ENCODE data around the gene ITGB3.

Gene ITGB3

GRCh38 chr17:47243737-47244598 lies 9.7 kb upstream of the ITGB3 start:
- TF ChIP-seq TCF12 (IDR thresholded peaks at IDR 0.05; ENCODE audit: low read depth) (no peak), TEAD4 (IDR thresholded peaks at IDR 0.05) (no peak), CREB1 (IDR thresholded peaks at IDR 0.05; ENCODE audit: low read depth) (no peak), TAF1 (IDR thresholded peaks at IDR 0.05; ENCODE audit: low read depth) (no peak), NFIC (IDR thresholded peaks at IDR 0.05) (no peak), REST (IDR thresholded peaks at IDR 0.05; ENCODE audit: low read depth) (no peak), EGR1 (IDR thresholded peaks at IDR 0.05) (no peak), RAD21 (IDR thresholded peaks at IDR 0.05; ENCODE audit: low read depth) (no peak), EP300 (IDR thresholded peaks at IDR 0.05; ENCODE audit: borderline replicate concordance) (no peak), CEBPB (IDR thresholded peaks at IDR 0.05) (no peak), ZBTB7A (IDR thresholded peaks at IDR 0.05; ENCODE audit: low read depth) (no peak), FOXM1 (IDR thresholded peaks at IDR 0.05; ENCODE audit: borderline replicate concordance, low read depth) (no peak), YY1 (IDR thresholded peaks at IDR 0.05; ENCODE audit: low read depth) (no peak)
- TF ChIP-seq, protein P1, sequence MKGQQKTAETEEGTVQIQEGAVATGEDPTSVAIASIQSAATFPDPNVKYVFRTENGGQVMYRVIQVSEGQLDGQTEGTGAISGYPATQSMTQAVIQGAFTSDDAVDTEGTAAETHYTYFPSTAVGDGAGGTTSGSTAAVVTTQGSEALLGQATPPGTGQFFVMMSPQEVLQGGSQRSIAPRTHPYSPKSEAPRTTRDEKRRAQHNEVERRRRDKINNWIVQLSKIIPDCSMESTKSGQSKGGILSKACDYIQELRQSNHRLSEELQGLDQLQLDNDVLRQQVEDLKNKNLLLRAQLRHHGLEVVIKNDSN (IDR thresholded peaks at IDR 0.05), result no peak
- TF ChIP-seq, protein P2, sequence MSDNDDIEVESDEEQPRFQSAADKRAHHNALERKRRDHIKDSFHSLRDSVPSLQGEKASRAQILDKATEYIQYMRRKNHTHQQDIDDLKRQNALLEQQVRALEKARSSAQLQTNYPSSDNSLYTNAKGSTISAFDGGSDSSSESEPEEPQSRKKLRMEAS (IDR thresholded peaks at IDR 0.05), result no peak

GRCh38 chr17:47244697-47245096 lies 8.9 kb upstream of the ITGB3 start:
- TF ChIP-seq FOXM1 (IDR thresholded peaks at IDR 0.05; ENCODE audit: borderline replicate concordance, low read depth) (no peak), CEBPB (IDR thresholded peaks at IDR 0.05) (no peak), TCF12 (IDR thresholded peaks at IDR 0.05; ENCODE audit: low read depth) (no peak), NFIC (IDR thresholded peaks at IDR 0.05) (no peak), TEAD4 (IDR thresholded peaks at IDR 0.05) (no peak), CREB1 (IDR thresholded peaks at IDR 0.05; ENCODE audit: low read depth) (no peak), EGR1 (IDR thresholded peaks at IDR 0.05) (no peak), EP300 (IDR thresholded peaks at IDR 0.05; ENCODE audit: borderline replicate concordance) (no peak), YY1 (IDR thresholded peaks at IDR 0.05; ENCODE audit: low read depth) (no peak), REST (IDR thresholded peaks at IDR 0.05; ENCODE audit: low read depth) (no peak), RAD21 (IDR thresholded peaks at IDR 0.05; ENCODE audit: low read depth) (no peak), TAF1 (IDR thresholded peaks at IDR 0.05; ENCODE audit: low read depth) (no peak), ZBTB7A (IDR thresholded peaks at IDR 0.05; ENCODE audit: low read depth) (no peak)
- TF ChIP-seq, protein P2 (IDR thresholded peaks at IDR 0.05), result no peak
- TF ChIP-seq, protein P1 (IDR thresholded peaks at IDR 0.05), result no peak

DNA sequence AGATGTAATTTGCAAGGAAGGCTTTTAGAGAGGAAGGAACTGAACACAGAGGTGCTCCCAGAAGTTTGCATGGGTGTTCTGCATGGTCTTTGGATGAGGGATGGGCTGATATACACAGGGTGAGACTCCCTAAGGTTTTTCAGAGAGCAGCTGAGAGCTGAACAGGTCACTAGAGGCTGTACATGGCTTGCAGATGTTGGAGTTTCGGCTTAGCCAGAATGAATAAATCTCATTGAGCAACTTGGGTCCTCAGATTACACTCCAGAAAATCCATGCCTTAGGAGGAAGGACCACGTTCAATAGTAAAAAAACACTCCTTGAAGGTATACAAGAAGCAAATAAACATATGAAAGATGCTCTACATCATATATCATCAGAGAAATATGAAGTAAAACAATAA lies 7.5 kb upstream of the ITGB3 start:
- TF ChIP-seq EGR1 (IDR thresholded peaks at IDR 0.05), result no peak
- no peak for TF ChIP-seq REST (IDR thresholded peaks at IDR 0.05; ENCODE audit: low read depth)
- TF ChIP-seq, protein P2 (IDR thresholded peaks at IDR 0.05), result no peak
- no peak for TF ChIP-seq CEBPB (IDR thresholded peaks at IDR 0.05)
- no peak for TF ChIP-seq ZBTB7A (IDR thresholded peaks at IDR 0.05; ENCODE audit: low read depth)

- TF ChIP-seq NFIC (IDR thresholded peaks at IDR 0.05) (no peak), REST (IDR thresholded peaks at IDR 0.05; ENCODE audit: low read depth) (no peak), CEBPB (IDR thresholded peaks at IDR 0.05) (no peak), TAF1 (IDR thresholded peaks at IDR 0.05; ENCODE audit: low read depth) (no peak), EP300 (IDR thresholded peaks at IDR 0.05; ENCODE audit: borderline replicate concordance) (no peak), FOXM1 (IDR thresholded peaks at IDR 0.05; ENCODE audit: borderline replicate concordance, low read depth) (no peak), CREB1 (IDR thresholded peaks at IDR 0.05; ENCODE audit: low read depth) (no peak), YY1 (IDR thresholded peaks at IDR 0.05; ENCODE audit: low read depth) (no peak), TEAD4 (IDR thresholded peaks at IDR 0.05) (no peak), EGR1 (IDR thresholded peaks at IDR 0.05) (no peak), RAD21 (IDR thresholded peaks at IDR 0.05; ENCODE audit: low read depth) (no peak), TCF12 (IDR thresholded peaks at IDR 0.05; ENCODE audit: low read depth) (no peak), ZBTB7A (IDR thresholded peaks at IDR 0.05; ENCODE audit: low read depth) (no peak)
- TF ChIP-seq, protein P2 (IDR thresholded peaks at IDR 0.05), result no peak
- TF ChIP-seq, protein P1 (IDR thresholded peaks at IDR 0.05), result no peak
Observed at GRCh38 chr17:47250855-47251254, 2.8 kb upstream of the ITGB3 start.
